Hepatic stellate cell (primary cell): Measurements from ENCODE around the gene IWS1.
"Not testable (repeated sequence)": the region's sequence is repeated elsewhere in the genome, so short reads cannot be mapped to it uniquely, and the experiment has no call there.

Experiments
- DNase-seq: peaks from one replicate; pipeline ENCODE4 v3.0.0; 2011; ENCODE audit warnings: low spot score

Gene IWS1

GRCh38 chr2:127454595-127455565 lies 71.4 kb downstream of the IWS1 start:
- DNase-seq: no peak

- peak; percentile 19 for DNase-seq
These were observed 72.7 kb downstream of the IWS1 start for GRCh38 chr2:127453392-127454171.

GRCh38 chr2:127453013-127453391 lies 73.3 kb downstream of the IWS1 start:
- no peak for DNase-seq

GRCh38 chr2:127452423-127452822 lies 73.9 kb downstream of the IWS1 start:
- DNase-seq: not testable (repeated sequence)

- no peak for DNase-seq
These were observed 74.3 kb downstream of the IWS1 start for GRCh38 chr2:127451981-127452380.

GRCh38 chr2:127449898-127450297 lies 76.4 kb downstream of the IWS1 start:
- no peak for DNase-seq

- DNase-seq: no peak
These were observed 76.9 kb downstream of the IWS1 start for GRCh38 chr2:127449414-127449813.

- DNase-seq: peak; percentile 52
These were observed 77.8 kb downstream of the IWS1 start for GRCh38 chr2:127448526-127448925.

- no peak for DNase-seq
These were observed 86.9 kb downstream of the IWS1 start for GRCh38 chr2:127439343-127439742.

GRCh38 chr2:127437781-127438726 lies 88.2 kb downstream of the IWS1 start:
- DNase-seq: no peak

GRCh38 chr2:127437056-127437455 lies 89.2 kb downstream of the IWS1 start:
- DNase-seq: no peak

GRCh38 chr2:127434515-127434914 lies 91.8 kb downstream of the IWS1 start:
- DNase-seq: no peak

GRCh38 chr2:127431408-127432023 lies 94.8 kb downstream of the IWS1 start:
- DNase-seq: no peak
